ENCODE results near the gene SEC62.
"Not testable (repeated sequence)": the region's sequence is repeated elsewhere in the genome, so short reads cannot be mapped to it uniquely, and the experiment has no call there.

SEC62 gene

DNA sequence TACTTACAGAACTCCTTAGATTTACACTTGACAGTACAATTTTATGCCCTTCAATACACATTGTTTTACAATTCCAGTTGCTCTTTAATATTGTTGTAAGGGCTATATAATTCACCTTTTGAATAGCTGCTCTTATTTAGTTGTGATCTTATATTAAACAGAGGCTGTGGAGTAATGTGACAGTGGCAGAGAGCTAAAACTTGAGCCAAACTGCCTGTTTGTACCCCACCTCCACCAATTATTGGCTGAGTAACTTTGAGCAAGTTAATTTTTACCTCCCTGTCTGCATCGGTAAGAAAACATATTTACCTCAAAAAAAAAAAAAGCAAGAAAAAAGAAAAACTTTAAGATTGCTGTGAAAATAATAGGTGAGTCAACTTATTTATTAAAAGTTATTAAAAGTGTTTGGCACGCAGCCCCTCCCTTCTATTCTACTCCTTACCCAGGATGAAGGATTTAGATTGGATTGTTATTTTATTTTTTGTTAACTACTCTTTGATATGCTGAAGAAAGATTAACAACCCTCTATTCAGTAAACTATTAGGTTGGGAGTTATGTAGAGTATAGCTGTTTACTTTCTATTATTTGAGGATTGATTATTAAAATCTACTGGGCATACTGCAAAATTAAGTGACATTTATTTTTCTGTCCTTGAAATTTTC, 1.7 kb downstream of the SEC62 start:
- DNase-seq, result no peak

DNA sequence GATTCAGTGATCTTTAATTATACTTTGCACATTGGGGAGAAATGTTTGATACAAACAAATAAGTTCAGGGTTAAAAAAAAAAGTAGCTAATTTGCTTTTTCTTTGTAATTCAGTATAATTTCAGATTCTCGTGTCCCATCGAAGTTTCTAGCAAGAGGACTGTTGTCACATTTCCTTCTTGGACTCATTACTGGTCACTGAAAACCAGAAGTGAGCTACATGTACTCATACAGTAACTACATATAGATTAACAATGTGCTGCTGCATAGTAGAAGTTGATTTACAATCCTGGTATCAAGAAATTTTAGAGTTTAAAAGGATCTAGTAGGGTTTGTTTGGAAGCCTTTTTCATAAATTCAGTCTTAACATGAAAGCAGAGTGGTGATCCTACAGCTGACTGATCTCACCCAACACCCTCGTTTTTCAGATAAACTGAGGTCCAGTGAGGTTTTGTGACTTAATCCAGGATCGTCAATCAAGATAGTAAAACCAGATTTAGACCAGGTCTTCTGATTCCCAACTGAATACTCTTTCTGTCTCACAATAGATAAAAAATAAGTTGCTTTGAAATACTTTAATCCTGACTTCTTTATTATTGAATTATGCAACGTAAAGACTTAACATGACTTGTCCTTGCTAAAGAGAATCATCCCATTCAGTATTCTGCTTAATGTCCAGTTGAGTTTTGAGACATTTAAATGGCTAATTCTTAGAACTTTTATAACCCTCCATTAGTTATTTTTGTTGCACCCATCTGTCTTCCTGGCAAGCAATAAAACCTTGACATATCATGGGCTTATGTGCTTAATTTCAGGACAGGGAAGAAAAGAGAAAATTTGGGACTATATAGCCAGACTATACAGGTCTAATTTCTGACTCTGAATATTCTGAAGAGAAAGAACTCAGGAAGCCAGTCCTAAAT, 2.8 kb downstream of the SEC62 start:
- DNase-seq, result no peak

DNA sequence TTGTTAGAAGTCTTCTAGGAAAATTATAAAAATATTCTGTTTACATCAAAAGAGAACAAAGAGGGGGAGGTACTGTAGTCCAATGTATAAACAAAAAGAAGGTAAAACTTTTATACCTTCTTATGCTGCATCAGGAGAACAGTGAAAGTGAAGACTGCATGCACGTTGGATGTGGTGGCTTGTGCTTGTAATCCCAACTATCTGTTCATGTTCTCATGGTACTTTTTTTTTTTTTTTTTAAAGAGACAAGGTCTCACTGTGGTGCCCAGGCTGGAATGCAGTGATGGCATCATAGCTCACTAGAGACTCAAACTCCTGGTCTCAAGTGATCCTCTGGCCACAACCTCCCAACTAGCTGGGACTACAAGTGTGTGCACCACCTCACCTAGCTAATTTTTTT, 4.2 kb downstream of the SEC62 start:
- DNase-seq, result no peak

DNA sequence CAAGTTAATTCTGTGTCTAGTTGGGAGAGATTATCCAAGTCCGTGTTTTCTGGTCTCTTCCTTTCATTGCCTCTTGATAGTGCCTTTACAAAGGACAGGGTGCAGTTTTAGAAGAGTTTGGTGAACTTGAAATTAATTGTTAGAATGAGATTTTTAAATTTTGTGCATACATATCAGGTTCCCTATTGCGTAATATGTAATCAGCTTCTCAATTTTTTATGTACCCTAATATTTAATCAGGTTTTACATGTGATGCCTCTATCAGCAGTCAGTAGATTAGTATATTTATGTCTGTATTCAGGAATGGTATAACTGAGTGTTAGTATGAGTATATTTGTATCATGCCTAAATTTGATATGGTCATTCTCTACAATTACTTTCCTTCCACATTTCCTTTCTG, 4.9 kb downstream of the SEC62 start:
- DNase-seq, result no peak

DNA sequence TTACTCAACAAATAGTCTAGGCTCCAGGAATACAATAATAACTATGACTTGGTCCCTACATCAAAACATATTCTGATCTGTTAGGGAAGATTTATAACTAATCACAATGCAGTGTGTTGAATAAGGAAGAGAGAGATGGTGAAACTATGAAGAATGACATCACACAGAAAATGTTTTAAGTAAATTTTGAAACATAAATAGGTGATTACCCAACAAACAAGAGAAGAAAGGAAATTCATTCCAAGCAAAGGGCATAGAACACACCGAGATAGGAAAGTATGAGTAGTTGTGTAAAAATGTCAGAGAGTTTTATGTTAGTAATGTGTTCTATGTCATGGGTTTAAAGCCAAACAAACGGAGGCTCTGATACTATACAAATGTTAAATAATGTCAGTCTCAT, 13.4 kb downstream of the SEC62 start:
- DNase-seq, result no peak

DNA sequence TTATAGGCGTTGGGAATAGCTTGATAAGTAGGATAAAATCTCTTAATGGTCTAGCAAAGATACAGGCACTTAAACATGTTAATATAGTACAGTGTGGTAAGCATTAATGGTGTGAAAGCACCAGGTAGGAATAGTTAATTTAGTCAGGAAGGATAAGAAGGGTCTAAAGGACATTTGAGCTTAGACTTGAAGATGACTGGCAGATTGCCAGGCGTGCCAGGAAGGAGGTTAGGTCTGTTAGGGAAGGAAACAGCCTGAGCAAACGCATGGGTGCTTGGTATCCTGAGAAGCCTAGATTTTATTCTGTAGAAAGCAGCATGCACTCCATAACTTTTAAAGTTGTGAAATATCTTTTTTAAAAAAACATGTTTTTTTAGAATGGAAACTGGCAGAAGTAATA, 17.7 kb downstream of the SEC62 start:
- no peak for DNase-seq

DNA sequence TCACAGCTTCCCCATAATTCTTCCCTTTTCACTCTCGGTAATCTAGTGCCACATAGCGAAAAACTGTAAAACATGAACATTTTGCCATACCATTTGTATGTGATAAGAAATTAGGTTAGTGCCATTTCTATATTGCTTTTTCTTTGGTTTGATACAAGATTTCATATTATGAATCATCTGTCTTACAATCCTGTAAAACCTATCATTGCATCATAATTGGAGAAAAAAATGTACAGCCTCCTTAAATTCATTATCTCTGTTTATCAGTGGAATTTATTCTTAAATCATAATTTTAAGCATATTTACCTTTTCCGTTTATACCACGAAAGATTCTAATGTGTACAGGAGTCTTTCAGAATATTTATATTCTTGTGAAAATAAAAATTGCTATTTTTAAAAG, 23.8 kb downstream of the SEC62 start:
- no peak for DNase-seq

DNA sequence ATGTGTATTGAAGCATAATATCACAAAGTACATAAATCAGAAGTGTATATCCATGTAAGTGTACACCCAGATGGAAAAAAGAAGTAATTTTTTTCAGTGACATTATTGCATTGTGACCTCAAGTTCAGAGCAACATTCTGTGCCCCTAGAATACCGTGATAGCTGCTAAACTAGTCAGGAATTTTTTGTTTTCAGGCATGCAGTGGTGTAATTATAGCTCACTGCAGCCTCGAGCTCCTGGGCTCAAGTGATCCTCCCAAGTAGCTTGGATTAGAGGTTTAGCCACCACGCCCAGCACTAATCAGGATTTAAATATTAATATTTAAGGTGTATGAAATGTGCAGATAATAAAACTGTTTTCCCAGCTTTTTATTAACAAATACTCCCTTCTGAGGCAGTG, 25.5 kb downstream of the SEC62 start:
- no peak for DNase-seq

DNA sequence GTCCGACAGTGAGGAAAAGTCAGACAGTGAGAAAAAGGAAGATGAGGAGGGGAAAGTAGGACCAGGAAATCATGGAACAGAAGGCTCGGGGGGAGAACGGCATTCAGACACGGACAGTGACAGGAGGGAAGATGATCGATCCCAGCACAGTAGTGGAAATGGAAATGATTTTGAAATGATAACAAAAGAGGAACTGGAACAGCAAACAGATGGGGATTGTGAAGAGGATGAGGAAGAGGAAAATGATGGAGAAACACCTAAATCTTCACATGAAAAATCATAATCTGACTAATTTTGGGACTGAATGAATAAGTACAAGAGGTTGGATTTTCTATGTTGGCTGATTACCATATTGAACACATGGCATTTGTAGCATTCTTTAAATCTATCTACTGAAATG, 26.2 kb downstream of the SEC62 start:
- DNase-seq, result no peak

DNA sequence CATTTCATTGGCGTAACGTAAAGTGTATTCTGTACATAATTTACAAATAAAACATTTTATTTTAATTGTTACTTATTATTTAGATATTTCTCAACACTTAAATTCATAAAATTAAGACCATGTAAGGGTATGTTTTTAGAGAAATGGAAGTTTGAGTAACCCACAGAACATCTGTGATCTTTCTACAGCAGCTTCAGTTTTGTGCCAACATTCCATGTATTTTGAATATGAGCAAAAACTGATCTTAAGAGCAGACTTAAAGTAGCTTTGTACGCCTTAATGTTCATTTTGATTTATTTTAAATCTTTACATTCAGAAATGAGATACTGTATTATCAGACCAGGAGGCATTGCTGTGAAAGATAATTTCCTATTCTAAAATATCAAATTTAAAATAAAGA, 27.2 kb downstream of the SEC62 start:
- DNase-seq, result no peak

DNA sequence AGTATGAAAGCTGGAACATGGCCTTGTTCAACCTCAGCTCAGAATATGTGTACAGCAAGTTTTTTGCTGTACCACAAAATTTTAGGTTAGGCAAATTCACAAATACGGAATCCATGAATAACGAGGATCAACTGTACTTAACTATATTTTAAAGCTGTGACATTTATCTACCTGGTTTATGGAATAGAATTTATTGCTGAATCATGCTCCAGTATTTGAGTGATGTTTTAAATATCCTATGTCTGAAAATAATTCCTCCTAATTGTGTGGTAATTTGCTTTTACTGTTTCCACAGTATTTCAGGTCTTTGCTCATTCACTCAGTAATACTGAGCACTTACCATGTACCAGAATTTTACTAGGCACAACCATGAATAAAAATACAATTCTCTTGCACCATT, 29.5 kb downstream of the SEC62 start:
- DNase-seq, result no peak

DNA sequence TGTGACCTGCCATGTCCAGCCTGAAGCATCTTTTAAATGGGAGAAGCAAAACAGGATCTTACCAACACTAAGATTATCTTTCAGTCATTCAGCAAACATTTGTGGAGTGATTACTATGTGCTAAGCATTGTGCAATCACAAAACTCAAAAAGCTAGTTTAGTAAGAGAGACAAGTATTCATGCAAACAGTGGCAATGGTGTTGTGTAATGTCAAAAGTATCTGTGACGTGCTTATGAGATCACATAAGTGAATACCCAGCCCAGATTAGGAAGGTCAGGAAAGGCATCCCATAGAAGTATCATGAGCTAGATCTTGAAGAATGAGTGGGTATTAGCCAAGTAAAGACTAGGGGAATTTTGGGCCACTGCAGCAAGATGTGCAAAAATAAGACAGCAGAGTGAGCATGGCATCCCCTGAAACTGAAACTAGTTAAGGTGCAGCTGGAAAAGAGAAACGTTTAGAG, 32.1 kb downstream of the SEC62 start:
- DNase-seq, result no peak

DNA sequence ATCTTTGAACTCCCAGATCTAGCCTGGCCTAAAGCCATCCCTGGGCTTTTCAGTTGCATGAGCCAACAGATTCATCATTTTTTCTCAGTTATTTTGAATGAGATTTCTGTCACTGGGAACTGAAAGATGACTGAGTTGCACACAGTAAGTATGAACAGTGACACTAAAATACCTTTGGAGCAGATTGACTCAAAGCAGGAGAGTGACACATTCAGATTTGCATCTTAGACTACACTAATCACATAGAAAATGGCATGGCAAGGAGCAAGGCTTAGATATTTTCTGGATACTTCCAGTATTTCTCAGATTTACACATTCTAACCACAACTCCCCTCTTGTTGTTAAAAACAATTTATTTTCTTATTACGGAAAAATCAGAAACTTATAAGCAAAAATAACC, 32.8 kb downstream of the SEC62 start:
- DNase-seq, result no peak

DNA sequence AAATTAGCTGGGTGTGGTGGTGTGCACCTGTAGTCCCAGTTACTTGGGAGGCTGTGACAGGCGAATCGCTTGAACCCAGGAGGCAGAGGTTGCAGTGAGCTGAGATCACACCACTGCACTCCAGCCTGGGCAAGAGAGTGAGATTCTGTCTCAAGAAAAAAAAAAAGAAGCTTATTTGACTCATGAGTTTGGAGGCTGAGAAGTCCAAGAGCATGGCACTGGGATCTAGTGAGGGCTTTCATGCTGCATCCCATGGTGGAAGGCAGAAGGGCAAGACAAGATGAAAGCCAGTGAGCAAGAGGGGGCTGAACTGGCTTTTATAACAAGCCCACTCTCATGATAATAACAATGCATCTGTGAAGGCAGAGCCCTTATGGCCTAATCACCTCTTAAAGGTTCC, 33.4 kb downstream of the SEC62 start:
- no peak for DNase-seq

DNA sequence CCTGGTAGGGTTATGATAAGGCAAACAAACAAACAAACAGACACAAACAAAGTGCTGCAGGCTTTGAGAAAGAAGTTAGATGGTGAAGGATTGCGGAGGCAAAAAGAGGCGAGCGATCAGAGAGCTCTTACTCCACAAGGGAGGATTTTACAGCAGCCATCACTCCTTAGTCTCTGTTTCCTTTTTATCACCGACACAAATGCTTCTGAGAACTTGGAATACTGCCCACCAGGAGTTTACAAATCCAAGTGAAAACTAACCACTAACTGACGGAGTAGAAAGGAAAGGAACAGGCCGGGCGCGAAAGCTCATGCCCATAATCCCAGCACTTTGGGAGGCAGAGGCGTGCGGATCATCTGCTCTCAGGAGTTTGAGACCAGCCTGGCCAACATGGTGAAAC, 35.6 kb downstream of the SEC62 start:
- no peak for DNase-seq

DNA sequence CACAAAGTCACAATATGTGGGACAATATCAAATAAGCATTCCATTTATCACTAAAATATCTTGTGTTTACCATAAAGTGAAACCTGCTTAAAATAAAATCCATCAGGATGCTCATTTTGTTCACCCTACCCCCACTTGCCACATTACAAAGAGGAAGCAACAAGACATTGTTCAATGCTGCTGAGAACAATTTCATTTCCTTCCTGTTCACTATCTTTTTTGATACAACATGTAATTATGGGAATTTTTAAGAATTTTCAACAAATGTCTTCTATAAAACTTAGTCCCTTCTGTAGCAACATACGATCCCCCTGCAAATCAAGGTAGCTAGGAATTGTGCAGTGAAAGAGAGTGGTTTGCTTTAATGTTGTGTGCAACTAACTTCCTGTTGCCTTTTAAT, 36.3 kb downstream of the SEC62 start:
- no peak for DNase-seq

DNA sequence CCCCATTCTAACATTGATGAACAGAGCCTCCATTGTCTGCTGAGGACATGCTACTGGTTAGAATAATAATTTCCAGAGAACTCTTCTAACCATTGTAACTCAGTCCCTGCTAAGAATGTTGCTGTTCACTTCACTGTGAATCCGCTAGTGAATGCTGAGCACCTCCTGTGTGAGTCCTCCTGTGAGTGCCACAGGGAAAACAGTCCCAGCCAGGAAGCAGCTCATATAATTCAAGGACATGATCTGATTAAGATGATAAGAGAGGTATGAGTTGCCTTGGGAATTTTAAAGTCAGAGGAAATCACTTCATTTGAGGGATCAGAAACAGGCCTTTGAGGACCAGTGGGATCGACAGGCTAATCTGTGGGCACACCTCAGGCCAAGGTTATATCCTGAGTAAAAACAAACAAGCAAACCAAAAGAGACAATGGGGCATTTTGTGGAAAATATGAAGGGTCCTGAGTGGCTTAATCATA, 37.3 kb downstream of the SEC62 start:
- no peak for DNase-seq

DNA sequence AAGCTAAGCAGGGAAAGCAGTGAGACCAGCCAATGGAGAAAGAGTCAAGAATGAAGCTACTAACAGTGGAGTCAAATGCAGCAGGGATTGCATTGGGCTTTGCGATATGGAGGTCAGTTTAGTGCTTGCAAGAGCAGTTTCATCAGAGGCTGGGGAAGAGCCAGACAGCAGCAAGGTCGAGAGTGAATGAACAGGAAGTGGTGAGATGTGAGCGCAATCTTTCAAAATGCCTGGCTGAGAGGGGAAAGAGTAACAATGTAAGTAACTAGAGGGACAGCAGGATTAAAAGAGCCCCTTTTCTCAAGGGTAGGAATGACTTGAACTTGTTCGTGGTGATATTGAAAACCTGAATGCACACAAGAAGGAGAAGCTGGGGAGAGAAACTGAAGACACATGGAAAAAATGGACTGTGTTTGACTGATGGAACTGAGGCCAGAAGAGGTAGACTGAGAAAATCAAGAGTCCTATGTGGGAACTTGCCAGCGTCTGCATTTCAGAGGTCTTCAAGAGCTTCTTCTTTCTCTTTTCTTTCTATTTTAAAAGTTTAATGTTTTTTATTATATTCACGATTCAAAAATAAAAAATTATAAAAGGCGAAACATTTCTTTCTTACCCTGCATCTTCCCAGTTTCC, 40.5 kb downstream of the SEC62 start:
- no peak for DNase-seq

DNA sequence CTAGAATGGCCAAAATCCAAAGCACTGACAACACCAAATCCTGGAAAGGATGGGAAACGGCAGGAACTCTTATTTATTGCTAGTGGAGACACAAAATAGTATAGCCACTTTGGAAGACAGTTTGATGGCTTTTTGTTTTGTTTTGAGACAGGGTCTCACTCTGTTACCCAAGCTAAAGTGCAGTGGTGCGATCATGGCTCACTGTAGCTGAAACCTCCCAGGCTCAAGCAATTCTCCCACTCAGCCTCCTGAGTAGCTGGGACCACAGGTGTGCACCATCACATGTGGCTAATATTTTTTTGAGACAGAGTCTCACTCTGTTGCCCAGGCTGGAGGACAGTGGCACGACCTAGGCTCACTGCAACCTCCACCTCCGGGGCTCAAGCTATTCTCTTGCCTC, 43.9 kb downstream of the SEC62 start:
- DNase-seq, result no peak

DNA sequence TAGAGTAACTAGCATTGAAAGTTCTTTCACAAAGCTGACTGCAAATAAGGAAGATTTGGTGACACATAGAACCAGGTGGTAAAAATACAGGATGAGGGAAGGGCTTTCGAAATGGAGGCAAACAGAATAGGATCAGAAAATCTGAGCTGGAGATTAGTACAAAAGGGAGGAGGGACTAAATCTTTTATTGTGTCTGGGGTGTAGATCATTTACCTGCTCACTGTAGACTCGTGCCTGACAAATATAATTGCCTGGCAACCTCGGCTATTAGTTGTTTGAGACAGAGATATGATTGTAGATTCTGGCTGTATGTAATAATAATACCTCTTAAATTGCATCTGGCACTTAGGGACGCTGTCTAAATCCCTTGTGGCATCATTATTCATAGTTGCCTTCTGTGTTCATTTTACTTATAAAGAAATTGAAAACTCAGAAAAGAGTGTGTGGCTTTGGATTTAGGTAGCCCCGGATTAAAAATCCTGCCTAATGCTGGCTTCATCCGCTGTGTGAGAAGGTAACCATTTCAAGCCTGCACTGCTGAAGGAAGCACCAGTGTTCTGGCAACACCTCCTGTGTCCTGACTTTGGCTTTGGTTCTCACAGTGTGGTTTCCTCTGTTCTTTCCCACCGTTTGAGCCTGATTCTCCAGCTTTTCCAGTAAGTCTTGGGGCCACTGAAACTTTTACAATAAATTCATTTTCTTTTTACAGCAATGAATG, 46.2 kb downstream of the SEC62 start:
- DNase-seq, result no peak

DNA sequence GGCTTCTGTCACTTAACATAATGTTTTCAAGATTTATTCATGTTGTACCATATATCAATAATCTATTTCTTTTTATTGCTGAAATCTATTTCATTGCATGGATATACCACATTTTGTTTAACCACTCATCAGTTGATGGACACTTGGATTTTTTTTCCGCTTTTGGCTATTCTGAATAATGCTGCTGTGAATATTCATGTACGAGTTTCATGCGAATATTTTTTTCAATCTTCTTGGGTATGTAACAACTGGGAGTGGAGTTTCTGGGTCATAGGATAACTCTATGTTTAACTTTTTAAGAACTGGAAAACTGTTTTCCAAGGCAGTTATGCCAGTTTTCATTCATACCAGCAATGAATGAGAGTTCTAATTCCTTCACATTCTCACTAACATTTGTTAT, 49.5 kb downstream of the SEC62 start:
- DNase-seq, result no peak

DNA sequence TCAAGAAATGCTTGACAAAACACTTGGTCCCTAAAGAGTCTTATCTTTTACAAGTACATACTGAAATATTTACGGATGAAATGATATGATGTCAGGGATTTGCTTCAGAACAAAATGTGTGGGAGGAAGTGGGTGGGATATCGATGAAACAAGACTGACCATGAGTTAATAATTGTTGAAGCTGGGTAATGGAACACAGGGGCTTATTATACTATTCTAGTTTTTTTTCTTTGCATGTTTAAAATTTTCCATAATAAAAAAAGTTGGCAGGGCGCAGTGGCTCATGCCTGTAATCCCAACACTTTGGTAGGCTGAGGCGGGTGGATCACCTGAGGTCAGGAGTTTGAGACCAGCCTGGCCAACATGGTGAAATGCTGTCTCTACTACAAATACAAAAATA, 52.7 kb downstream of the SEC62 start:
- DNase-seq, result not testable (repeated sequence)

DNA sequence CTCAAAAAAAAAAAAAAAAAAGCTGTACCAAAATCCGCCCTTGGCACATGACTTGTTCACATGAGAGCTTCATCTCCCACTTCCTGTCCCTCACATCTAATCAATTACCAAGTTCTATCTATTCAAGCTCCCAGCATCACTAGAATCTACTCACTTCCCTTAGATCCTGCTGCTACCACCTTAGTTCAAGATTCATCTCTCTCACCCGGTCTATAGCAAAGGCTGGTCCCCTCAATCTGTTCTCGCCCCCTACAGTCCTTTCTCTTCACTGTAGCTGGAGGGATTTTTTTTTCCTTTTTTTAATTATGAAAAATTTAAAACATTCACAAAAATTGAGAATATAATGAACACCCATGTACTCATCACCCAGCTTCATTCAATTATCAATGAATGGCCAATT, 54.5 kb downstream of the SEC62 start:
- no peak for DNase-seq
